NCI-H2107 (cell line): Measurements from ENCODE around the gene SLC22A17.
"Not testable (repeated sequence)": the region's sequence is repeated elsewhere in the genome, so short reads cannot be mapped to it uniquely, and the experiment has no call there.

ENCODE experiments used
- DNase-seq: peaks from one replicate; lab custom pipeline; 2025; lab: John Stamatoyannopoulos, UW

SLC22A17 gene

DNA sequence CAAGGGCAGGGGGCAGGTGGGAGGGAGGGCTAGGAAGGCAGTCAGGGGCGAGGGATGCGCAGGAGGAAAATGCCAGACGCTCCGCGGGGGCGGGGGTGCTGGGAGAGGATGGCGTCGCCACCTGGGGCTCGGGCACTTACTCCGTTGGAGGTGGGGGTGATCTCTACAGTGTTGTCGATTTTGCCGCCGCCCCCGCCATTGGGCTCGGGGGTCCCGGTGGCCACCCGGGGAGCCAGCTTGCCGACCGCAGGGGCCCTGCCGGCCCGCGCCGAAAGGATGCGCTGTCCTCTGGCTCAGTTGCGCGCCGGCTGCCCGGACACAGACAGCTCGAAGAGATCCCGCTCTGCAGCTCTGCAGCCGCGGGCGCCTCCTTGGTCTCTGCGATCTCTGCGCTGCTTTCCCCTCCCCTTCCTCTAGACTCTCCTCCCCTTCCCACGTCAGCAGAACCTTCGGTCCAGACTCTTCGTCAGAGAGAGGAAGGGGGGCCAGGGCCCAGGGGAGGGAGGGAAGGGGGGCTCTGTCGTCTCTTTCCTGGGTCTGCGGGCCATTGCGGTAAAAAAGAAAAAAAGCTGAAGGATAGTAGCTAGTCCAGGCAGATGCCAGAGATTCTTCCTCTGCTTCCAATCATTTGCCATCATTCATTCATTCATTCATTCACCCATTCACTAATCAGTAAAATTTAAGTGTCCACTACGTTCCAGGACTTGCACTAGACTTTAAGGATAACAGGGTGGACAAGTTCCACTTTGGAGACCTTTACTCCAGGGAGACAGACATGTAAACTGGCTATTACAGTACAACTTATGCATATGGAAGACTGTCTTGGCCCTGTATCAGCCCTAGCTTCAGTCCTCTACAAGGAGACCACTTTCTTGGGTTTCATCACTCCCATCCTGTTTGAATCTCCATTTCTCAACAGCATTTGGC lies at the start of gene SLC22A17:
Gene SLC22A17 (minus strand): TSS at position 382 of the 927 bp plus-strand sequence.
- peak; percentile 62 for DNase-seq

DNA sequence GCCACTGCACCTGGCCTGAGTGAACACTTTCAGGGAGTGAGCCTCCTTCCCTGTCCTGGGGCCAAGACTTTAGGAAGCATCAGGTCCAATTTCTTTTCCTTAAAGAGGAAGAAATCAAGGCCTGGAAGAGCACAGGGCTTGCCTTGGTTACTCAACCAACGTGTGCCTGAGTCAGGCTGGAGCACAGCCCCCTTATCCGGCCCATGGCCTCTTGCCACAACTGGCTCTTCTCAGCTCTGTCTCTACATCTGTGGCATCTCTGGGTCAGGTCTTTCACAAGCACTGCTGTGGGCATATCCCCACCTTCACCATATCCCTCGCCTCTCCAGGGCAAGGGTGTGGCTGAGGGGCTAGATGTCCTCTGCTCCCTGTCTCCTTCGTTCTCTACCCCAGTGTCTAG lies 48.6 kb upstream of the SLC22A17 start:
- DNase-seq = no peak

DNA sequence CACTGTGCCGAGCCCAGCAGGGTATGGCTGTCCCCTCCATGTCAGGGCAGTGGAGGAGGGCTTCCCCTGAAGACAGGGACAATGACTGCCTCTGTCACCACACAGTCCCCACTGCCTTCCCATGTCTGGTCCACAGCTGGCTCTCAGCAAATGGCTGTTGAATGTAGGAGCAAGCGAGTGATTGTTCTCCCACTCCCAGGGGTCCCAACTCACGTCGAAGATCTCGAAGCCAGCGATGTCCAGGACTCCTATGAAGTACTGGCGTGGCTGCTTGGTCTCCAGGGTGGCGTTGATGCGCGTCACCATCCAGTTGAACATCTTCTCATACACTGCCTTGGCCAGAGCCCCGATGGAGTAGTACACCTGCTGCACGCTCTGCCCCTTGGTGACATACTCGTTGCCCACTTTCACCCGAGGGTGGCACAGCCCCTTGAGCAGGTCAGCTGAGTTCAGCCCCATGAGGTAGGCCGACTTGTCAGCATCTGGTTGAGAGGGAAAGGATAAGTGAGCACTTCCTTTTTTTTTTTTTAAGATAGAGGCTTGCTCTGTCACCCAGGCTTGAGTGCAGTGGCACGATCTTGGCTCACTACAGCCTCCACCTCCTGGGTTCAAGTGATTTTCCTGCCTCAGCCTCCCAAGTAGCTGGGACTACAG lies 47.9 kb upstream of the SLC22A17 start:
- not testable (repeated sequence) for DNase-seq

DNA sequence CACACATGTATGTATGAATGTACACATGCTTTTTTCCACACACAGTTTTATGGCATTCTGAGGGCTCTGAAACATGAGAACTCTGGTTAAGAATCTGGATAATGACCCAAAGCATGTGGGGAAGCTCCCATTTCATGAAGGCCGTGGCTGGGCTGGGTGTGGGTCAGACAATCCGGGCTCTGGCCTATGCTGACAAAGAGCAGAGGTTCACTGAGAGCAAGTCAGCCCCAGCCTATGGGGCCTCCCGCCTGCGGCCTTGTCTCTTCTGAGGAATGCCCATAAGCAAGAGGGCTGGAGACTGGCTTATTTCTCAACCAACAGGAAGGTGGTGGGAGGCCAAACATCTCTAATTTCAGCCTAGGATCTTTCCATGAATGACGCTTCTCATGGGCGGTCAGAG lies 46.9 kb upstream of the SLC22A17 start:
- DNase-seq = no peak

DNA sequence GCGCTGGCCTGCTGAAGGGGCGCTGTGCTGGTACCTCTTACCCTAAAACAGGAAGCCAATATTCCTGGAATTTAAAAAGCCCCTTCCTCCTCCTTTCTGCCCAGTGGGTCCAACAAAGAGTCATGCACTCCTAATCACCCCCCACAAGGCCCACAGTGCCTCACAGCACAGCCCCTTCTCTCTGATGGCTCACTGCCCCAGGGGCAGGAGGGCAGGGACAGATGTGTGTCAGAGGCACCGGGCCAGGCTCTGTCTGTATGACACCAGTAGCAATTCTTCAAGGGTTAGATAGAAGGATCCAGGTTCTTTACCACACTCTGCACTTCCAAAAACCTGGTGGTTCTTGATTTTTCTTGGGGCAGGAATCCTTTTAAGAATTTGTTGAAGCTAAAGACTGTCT lies 46.4 kb upstream of the SLC22A17 start:
- no peak for DNase-seq

DNA sequence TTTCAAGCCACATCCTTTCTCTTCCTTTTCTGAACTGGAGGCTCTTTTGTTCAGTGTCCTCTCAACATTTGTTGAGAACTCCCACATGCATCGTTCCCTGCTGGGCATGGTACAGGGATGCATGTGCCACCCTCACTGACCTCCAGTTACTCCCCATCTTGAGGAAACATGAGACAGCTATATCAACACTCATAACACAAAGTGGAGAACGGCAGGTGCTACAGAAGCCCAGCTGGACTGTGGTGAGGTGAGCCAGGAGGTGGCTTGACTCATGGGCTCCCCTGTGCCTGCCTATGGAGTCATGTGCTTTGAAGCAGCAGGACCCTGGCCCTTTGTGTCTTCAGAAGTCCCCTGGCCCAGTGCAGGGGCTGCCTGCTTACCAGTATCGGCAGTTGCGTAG lies 45.7 kb upstream of the SLC22A17 start:
- DNase-seq = peak; percentile 91

DNA sequence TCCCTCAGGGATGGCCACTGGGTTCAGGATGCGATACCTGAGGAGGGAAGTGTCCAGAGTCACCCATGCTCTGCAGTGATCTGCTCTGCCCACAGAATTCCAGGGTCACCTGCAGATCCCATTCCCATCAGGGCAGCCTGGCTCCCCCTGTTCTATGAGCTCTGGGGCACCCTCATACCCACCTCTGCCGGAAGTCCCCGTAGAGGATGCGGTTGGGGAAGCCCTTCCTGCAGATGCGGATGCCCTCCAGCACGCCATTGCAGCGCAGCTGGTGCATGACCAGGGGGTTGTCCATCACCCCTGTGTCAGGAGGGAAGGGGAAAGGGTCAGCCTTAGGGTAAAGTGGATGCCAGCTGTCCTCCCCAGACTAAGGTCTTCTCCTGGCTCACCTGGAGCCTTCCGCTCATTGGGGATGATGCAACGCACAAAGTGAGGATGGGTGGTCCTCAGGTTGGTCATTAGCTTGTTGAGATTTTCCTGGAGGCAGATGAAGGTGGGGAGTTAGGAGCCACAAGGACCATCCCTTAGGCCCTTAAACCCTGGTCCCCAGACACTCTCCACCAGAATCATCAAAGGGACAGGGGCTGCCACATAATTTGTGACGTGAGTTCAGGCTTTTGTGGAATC lies 44.2 kb upstream of the SLC22A17 start:
- DNase-seq = no peak

DNA sequence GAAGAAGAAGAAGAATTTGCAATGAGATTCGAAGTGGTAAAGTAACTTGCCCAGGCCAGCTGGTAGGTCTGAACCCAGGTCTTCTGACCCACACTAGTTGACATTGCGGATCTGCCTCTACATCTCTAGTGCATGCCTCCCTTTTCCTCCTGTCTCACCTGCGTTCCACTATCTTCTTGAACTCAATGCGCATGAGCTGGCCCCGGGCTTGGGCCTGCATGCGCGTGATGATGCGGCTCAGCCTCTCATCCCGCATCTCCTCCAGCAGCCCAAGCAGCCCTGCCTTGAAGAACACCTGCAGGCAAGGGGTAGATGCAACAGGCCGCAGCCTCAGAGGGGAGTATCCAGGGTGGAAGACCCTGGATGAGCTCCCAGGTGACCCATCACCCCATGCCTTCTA lies 43.4 kb upstream of the SLC22A17 start:
- no peak for DNase-seq

DNA sequence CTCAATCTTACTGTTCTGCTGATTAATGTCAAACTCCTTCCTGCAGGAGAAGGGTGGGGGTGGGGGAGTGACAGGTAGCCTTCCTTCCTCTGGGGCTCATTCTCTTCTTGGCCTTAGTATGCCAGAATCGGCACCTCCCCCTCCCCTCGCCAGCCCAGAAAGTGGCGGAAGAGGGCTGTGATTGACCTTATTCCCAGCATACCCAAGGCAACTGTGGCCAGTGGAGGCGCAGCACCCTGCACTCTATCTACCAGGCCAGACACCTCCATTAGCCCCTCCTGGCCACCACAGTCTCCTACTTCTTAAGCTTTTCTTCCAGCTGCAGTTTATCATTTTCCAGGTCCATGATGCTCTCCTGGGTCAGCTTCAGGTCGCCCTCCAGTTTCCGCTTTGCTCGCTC lies 39.9 kb upstream of the SLC22A17 start:
- DNase-seq = no peak

DNA sequence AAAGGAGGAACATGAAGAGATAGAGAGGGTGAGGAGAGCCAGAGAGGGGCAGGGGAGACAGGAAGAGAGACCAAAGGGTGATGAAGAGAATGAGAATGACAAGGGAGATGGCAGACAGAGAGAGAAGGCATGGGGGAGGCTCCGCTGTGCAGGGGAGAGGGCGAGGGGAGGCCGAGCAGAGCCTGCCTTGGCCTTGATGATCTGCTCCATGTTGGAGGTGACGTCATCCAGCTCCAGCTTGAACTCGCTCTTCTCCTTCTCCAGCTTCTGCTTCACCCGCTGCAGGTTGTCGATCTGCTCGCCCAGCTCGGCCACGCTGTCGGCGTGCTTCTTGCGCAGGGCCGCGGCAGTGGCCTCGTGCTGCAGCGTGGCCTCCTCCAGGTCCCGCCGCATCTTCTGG lies 37.2 kb upstream of the SLC22A17 start:
- DNase-seq = not testable (repeated sequence)

DNA sequence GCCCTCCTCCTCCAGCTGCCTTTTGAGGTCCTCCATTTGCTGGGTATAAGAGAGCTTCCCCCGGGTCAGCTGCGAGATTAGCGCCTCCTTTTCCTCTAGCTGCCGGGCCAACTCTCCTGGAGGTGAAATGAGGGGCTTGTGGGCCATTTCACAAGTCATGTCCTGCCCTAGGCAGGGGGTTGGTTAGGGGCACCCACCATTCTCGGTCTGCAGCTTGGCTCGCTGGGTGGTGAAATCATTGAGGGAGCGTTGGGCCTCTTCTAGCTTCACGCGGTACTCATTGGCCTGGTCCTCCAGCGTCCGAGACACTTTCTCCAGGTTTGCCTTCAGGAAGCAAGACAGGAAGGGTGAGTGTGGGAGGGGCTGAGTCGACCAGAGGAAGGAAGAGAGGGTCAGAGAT lies 36.7 kb upstream of the SLC22A17 start:
- DNase-seq = no peak

DNA sequence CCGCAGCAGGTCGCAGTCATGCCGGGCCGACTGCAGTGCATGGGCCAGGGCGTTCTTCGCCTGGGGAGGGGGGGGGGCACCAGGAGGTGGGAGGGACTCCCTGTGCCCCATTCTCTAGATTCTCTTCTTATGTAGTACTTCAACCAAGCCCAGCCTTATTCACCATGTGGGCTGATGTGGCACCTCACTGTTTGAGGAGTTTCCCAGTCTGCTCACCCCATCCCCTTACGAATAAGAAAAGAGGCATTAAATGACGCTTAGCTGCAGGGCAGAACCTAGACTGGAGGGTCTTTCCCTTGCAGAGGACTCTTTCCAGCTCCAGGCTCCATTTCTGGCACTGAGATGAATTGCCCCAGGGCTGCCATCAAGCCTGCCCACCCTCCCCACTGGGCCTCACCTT lies 36.3 kb upstream of the SLC22A17 start:
- no peak for DNase-seq

DNA sequence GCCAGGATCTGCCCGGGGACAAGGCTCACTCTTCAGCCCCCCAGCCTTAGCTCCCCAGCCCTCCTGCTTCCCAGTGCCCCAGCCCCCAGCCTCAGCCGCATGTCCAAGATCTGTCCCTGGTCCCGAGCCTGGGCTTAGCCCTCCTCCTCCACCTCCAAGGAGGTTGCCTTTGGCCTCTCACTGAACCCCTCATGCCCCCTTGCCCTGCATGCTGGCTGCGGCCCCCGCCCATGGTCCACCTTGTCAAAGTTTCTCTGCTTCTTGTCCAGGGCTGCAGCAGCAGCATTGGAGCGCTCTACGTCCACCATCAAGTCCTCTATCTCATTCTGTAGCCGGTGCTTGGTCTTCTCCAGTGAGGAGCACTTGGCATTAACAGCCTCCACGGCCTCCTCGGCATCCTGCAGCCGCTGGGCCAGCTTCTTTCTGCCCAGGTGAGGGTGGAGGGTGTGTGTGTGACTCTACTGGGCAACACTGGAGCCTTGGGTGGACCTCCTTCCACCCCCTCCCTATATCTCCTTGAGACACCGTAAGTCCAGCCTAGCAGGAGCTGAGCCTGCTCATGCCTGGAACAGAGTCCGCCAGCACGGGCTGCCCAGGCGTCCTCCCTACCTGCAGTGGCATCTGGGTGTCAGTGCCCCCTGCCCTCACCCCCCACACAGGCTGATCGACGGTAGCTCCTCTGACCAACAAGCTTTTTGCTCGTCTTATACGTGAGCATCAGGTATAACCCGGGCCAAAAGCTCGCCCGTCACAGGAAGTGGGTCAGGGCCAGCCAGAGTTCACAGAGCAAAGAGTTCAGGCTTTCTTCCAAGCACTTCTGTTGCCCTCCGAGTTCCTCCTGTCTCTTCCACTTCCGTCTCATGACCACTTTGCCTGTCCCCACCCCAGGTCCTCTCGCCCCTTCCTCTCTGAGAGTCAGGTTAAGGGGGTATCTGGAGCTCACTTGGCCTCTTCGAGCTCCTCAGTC lies 35.5 kb upstream of the SLC22A17 start:
- no peak for DNase-seq

DNA sequence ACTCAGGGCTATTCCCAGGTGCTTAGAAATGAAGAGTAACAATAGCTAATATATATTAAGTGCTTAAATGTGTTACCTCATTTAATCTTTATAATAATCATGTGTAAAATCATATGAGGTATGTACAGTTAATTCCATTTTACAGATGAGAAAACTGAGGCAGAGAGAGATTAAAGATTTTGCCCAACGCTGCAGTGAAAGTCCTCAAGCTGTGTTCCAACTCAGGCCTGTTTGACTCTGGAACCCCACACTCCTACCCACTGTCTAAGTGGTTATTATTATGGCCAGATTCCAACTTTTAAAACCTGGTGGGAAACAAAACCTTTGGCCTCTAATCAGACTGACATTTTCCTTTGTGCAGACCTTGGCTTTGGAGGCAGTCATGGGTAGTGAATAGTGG lies 34.3 kb upstream of the SLC22A17 start:
- DNase-seq = no peak

DNA sequence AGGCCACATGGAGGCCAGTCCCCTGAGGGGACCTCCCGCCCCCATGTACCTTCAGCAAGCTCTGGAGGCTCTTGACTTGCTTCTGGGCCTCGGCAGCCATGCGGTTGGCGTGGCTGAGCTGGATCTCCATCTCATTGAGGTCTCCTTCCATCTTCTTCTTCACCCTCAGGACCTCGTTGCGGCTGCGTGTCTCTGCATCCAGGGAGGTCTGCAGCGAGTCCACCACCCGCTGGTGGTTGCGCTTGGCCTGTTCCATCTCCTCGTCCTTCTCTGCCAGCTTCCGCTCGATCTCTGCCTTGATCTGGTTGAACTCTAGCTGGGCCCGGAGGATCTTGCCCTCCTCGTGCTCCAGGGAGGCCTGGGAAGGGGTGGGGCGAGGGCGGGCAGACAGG lies 33.6 kb upstream of the SLC22A17 start:
- not testable (repeated sequence) for DNase-seq

DNA sequence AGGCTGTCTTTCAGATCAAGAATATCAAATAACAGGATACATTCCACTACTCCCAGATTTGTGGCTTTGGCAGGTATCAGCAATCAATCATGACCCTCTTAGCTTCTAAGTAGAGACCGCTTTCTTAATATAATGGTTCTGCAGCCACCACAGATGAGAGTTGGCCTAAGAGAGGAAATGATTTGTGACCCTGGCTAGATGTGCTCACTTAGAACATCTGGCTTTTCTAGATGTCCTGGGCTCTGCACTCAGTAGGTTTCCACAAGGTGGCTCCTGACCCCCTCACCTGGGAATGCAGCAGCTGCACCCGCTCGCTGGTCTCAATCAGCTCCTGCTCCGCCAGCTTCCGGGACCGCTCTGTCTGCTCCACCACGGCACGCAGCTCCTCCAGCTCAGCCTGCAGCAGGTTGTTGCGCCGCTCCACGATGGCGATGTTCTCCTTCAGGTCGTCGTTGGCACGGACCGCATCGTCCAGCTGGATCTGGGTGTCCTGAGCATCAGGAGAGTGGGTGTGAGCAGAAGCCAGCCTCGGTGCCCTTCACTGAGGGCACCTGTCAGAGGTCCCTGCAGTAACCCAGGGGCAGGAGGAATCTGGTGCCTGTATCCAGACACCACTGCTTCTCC lies 33.1 kb upstream of the SLC22A17 start:
- no peak for DNase-seq

DNA sequence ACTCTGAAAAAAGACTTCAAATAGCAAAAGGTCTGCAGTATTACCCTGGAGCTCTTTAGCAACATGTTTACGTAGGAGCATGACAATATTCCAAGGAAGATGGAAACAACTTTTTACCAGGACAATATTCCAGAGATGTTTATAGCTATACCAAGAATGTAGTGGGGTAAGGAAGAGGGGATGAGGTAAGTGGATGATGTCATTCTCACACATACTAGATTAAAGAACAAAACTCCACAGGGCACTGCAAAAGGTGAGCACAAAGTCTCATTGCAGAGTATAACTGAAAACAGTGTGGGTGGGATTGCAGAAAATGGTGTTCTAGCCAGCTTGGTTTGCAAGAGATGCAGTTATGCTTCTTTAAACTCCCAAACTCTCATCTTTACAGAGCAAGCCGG lies 32.6 kb upstream of the SLC22A17 start:
- no peak for DNase-seq

DNA sequence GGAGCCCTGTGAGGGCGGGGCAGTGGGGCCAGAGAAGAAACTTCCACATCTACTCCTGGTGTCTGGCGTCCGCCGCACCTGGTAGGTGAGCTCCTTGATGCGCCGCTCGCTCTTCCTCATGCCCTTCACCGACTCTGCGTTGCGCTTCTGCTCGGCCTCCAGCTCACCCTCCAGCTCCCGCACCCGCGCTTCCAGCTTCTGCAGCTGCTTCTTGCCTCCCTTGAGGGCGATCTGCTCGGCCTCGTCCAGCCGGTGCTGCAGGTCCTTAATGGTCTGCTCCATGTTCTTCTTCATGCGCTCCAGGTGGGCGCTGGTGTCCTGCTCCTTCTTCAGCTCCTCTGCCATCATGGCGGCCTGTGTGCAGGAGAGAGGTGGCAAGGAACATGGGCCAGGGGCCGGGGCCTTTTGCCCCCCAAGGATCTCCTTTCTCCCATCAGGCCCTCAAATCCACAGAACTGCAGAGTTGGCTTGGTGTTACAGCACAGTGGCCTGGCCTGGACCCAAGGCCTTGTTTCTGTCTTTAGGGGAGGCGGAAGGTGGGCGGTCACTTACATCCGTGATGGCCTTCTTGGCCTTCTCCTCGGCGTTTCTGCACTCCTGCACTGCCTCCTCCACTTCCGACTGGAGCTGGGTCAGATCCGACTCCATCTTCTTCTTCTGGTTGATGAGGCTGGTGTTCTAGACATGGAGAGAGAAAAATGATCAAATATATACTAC lies 31.8 kb upstream of the SLC22A17 start:
- DNase-seq = no peak

DNA sequence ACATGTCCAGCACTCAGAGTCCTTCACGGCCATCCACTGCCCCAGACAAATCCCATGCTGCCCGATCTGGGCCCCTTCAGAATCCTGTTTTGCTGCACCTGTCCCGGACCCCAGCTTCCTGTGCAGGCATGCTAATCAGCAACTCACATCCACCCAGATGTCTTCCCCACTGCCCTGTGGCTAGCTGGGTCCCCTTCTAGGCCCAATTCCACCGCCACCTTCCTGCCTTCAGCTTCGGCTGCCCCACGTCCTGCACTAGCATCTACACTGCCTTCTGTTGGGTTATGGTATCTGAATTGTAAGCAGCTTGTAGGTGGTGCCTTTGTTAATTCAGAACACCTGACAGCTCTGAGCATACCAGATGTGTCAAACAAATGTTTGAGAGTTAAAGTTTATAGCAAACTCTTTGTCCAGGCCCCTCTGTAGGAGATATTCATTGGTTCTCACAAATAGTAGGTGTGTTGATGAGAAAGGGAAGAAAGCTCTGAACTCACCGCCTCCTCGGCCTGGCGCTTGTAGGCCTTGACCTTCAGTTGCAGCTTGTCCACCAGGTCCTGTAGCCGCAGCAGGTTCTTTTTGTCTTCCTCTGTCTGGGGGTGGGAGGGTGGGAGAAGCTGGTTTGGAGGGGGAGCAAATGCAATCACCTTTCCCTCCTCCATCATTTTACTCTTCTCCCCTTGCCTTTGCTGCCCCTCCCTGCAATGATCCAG lies 30.2 kb upstream of the SLC22A17 start:
- no peak for DNase-seq

DNA sequence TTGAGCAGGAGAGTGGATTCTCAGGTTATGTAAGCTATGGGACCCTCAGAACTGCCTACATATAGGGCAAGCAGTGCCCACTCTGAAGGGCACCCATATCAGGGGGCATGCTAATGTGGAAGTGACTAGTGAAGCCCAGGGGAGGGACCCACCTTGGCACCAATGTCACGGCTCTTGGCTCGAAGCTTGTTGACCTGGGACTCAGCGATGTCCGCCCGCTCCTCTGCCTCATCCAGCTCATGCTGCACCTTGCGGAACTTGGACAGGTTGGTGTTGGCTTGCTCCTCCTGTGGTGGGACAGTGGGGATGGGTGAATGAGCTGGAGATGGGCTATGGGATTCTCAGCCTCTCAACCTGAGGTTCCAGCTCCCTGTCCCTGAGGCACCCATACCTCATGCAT lies 29.6 kb upstream of the SLC22A17 start:
- no peak for DNase-seq
